Fibroblast of lung (primary cell): Measurements from ENCODE around the gene ZNF277. TPM values are rescaled to one million over a fixed set of nuclear protein-coding genes. Genes with fewer than 3 reads are reported as not detected.

Experiments used
- DNase-seq, 2 donors: peaks; one replicate each; pipeline versions ENCODE4 v3.0.0 to v3.0.0-alpha.2; 2010; ENCODE audit warnings: low read depth in 2 of 2
- H2AFZ ChIP-seq: 2 replicates; pipeline ENCODE4 v1.5.1; 2012; ENCODE audit warnings: low read length, control low read depth, inconsistent platforms
- H3K27ac ChIP-seq: 2 replicates; pipeline ENCODE4 v1.5.1; 2011; ENCODE audit warnings: low read length, control low read depth; ENCODE audit not compliant: insufficient read depth
- H3K27me3 ChIP-seq: 2 replicates; pipeline ENCODE4 v1.5.1; 2011; ENCODE audit warnings: mild to moderate bottlenecking, low read length; ENCODE audit not compliant: control insufficient read depth, insufficient read depth
- H3K36me3 ChIP-seq: 2 replicates; pipeline ENCODE4 v1.5.1; 2011; ENCODE audit warnings: low read length; ENCODE audit not compliant: control insufficient read depth, insufficient read depth
- H3K4me1 ChIP-seq: 2 replicates; pipeline ENCODE4 v1.5.1; 2011; ENCODE audit warnings: low read length; ENCODE audit not compliant: control insufficient read depth, insufficient read depth; ENCODE audit errors: extremely low read depth
- H3K4me2 ChIP-seq: 2 replicates; pipeline ENCODE4 v1.5.1; 2011; ENCODE audit warnings: low read length, control low read depth; ENCODE audit not compliant: insufficient read depth; ENCODE audit errors: extremely low read depth
- H3K4me3 ChIP-seq, 4 experiments: fragments of 200-600 bp in 1 of 4; sonication (generic) in 1 of 4; replicated peaks in 1 of 4; 2 replicates each; pipeline ENCODE4 v1.5.1; 2011 to 2016; ENCODE audit warnings: low read length in 4 of 4, low read depth in 3 of 4, mild to moderate bottlenecking in 3 of 4, control low read depth in 2 of 4, inconsistent platforms in 1 of 4, mixed read lengths in 1 of 4; ENCODE audit not compliant: insufficient read depth in 1 of 4; ENCODE audit errors: control extremely low read depth in 1 of 4
- H3K79me2 ChIP-seq: 2 replicates; pipeline ENCODE4 v1.5.1; 2012; ENCODE audit warnings: mild to moderate bottlenecking, low read length, inconsistent platforms; ENCODE audit not compliant: control insufficient read depth, insufficient read depth
- H3K9ac ChIP-seq: 2 replicates; pipeline ENCODE4 v1.5.1; 2011; ENCODE audit warnings: mild to moderate bottlenecking, low read length, control low read depth; ENCODE audit not compliant: insufficient read depth
- H3K9me3 ChIP-seq: 2 replicates; pipeline ENCODE4 v1.5.1; 2012; ENCODE audit warnings: low read depth, low read length; ENCODE audit not compliant: control insufficient read depth, insufficient read depth
- H4K20me1 ChIP-seq: 2 replicates; pipeline ENCODE4 v1.5.1; 2011; ENCODE audit warnings: low read length; ENCODE audit not compliant: control insufficient read depth, insufficient read depth; ENCODE audit errors: extremely low read depth
- EZH2 ChIP-seq: IDR thresholded peaks from 2 replicates; pipeline ENCODE4 v1.5.1; 2012; ENCODE audit warnings: low read length, control low read depth, mild to moderate bottlenecking; ENCODE audit errors: missing control alignments
- polyA plus RNA-seq, 2 donors: library from polyadenylated mRNA; depleted of rRNA in 1 of 2; stranded (reverse) in 1 of 2; unstranded in 1 of 2; fragments of >200 nt; gene quantifications; 2 replicates each; pipeline ENCODE4 v1.2.1, GENCODE V29; 2011 to 2012; ENCODE audit warnings: missing spikeins in 1 of 2
- total RNA-seq: library from RNA; depleted of rRNA; stranded (reverse); fragments of >200 nt; gene quantifications from 2 replicates; pipeline ENCODE4 v1.2.1, GENCODE V29; 2014
- TF ChIP-seq, protein P1 (sequence below), 2 donors: IDR thresholded peaks in 1 of 2; conservative IDR thresholded peaks in 1 of 2; 1 replicate in 1 of 2; 2 replicates in 1 of 2; pipeline ENCODE4 v1.5.1; 2011 to 2012; ENCODE audit warnings: low read length in 2 of 2, control low read depth in 1 of 2, inconsistent platforms in 1 of 2, low read depth in 1 of 2, mild to moderate bottlenecking in 1 of 2

Gene ZNF277
- total and polyA plus RNA-seq, 2 donors (not counting 1 experiment from before 2014, with no cell fraction given), result 23.1 to 66.6 TPM

DNA sequence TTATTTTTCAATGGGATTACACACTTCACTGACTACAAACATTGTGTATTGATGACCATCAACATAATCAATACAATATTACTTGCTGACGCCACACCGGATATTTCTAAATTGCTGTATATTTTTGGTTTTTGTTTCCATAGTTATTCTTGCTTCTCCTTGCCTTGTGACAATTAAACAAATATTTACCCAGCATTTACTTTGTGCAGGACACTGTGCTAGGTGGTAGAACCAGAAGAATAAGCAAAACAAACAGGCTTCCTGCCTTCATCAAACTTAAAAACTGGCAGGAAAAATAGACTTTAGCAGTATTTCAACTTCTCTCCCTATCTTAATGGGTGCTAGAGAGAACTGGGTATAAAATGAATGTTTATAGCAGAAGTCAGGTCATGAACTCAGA, 50.6 kb downstream of the ZNF277 start:
- no peaks in the 10 kb centered on the region for H3K27me3 ChIP-seq
- H3K4me2 ChIP-seq, result no peak overlapping the region
- H2AFZ ChIP-seq, result no peak overlapping the region
- TF ChIP-seq, protein P1, sequence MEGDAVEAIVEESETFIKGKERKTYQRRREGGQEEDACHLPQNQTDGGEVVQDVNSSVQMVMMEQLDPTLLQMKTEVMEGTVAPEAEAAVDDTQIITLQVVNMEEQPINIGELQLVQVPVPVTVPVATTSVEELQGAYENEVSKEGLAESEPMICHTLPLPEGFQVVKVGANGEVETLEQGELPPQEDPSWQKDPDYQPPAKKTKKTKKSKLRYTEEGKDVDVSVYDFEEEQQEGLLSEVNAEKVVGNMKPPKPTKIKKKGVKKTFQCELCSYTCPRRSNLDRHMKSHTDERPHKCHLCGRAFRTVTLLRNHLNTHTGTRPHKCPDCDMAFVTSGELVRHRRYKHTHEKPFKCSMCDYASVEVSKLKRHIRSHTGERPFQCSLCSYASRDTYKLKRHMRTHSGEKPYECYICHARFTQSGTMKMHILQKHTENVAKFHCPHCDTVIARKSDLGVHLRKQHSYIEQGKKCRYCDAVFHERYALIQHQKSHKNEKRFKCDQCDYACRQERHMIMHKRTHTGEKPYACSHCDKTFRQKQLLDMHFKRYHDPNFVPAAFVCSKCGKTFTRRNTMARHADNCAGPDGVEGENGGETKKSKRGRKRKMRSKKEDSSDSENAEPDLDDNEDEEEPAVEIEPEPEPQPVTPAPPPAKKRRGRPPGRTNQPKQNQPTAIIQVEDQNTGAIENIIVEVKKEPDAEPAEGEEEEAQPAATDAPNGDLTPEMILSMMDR (conservative IDR thresholded peaks at IDR 0.05 in 1 of 2, IDR thresholded peaks at IDR 0.05 in 1 of 2; ENCODE audit: low read depth in 1 of 2, low read length in 2 of 2), result no peak
- TF ChIP-seq EZH2, result no peak
- no peak overlapping the region for H3K9ac ChIP-seq
- no peak overlapping the region for H3K27ac ChIP-seq
- DNase-seq, result no peak
- H3K4me1 ChIP-seq, result no peaks in the 10 kb centered on the region
- no peaks in the 10 kb centered on the region for H4K20me1 ChIP-seq
- no peaks in the 10 kb centered on the region for H3K36me3 ChIP-seq
- H3K79me2 ChIP-seq, result no peaks in the 10 kb centered on the region
- no peaks in the 10 kb centered on the region for H3K9me3 ChIP-seq
- no peak overlapping the region for H3K4me3 ChIP-seq

DNA sequence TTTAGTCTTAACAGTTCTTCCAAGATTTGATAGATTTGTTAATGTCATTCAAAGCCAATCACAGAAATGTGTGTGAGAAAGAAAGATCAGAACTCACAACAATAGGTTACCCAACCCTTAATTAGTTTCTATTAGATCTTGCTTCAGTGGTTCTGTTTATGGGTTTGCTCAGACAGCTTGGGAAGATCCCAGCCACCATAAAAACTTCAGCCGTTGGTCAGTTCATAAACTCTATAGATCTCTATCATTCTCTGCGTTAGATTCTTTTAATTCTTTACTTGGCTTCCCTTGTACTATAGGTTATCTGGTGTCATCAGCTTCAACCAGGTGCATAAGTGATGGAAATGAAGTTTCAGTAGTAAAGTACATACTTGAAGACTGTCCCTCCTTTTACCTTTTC, 54.4 kb downstream of the ZNF277 start:
- H3K27ac ChIP-seq, result no peak overlapping the region
- no peaks in the 10 kb centered on the region for H3K79me2 ChIP-seq
- no peak overlapping the region for H3K4me2 ChIP-seq
- no peaks in the 10 kb centered on the region for H3K4me1 ChIP-seq
- no peaks in the 10 kb centered on the region for H3K36me3 ChIP-seq
- TF ChIP-seq, protein P1 (conservative IDR thresholded peaks at IDR 0.05 in 1 of 2, IDR thresholded peaks at IDR 0.05 in 1 of 2; ENCODE audit: low read depth in 1 of 2, low read length in 2 of 2), result no peak
- no peak for TF ChIP-seq EZH2
- DNase-seq, result no peak
- no peak overlapping the region for H3K9ac ChIP-seq
- H2AFZ ChIP-seq, result no peak overlapping the region
- no peak overlapping the region for H3K4me3 ChIP-seq
- H3K9me3 ChIP-seq, result no peaks in the 10 kb centered on the region
- H3K27me3 ChIP-seq, result no peaks in the 10 kb centered on the region
- no peaks in the 10 kb centered on the region for H4K20me1 ChIP-seq

DNA sequence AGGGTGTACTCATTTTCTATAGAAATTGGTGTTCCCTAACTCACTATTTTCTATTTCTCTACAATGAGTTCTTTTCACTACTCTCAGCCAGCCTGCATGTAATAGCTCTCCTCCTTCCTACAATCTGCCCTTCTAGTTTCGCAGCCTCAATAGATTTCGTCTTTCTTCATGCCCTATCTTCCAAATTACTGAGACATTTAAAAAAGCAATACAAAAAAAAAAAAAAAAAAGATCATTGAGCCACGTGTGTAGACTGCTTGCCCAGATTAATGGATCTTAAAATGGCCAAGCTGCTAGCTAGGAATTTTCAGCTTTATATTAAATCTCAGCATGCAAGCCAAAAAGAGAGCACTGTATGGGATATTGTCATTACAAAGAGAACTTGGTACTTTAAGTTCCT, 55.5 kb downstream of the ZNF277 start:
- Histone ChIP-seq H4K20me1 (no peaks in the 10 kb centered on the region), H3K27me3 (no peaks in the 10 kb centered on the region), H3K79me2 (no peaks in the 10 kb centered on the region), H3K9ac (no peak overlapping the region), H3K4me2 (no peak overlapping the region), H2AFZ (no peak overlapping the region), H3K4me3 (no peak overlapping the region), H3K4me1 (no peaks in the 10 kb centered on the region), H3K9me3 (no peaks in the 10 kb centered on the region), H3K27ac (no peak overlapping the region), H3K36me3 (no peaks in the 10 kb centered on the region)
- no peak for DNase-seq
- TF ChIP-seq, protein P1 (conservative IDR thresholded peaks at IDR 0.05 in 1 of 2, IDR thresholded peaks at IDR 0.05 in 1 of 2; ENCODE audit: low read depth in 1 of 2, low read length in 2 of 2), result no peak
- no peak for TF ChIP-seq EZH2
